Activated CD4-positive, alpha-beta T cell treated with anti-CD3 and anti-CD28 coated beads for 1 hour (primary cell): Measurements from ENCODE around the gene IGSF21.

ENCODE experiments used
- DNase-seq: peaks from one replicate; pipeline ENCODE4 v3.0.0-alpha.2; 2020

The IGSF21 gene

GRCh38 chr1:18107369-18108298 is at the start of gene IGSF21:
TSS of gene IGSF21 (plus strand) at chr1:18107798. CDS start at chr1:18108129, 331 bp downstream.
- DNase-seq: no peak

DNA sequence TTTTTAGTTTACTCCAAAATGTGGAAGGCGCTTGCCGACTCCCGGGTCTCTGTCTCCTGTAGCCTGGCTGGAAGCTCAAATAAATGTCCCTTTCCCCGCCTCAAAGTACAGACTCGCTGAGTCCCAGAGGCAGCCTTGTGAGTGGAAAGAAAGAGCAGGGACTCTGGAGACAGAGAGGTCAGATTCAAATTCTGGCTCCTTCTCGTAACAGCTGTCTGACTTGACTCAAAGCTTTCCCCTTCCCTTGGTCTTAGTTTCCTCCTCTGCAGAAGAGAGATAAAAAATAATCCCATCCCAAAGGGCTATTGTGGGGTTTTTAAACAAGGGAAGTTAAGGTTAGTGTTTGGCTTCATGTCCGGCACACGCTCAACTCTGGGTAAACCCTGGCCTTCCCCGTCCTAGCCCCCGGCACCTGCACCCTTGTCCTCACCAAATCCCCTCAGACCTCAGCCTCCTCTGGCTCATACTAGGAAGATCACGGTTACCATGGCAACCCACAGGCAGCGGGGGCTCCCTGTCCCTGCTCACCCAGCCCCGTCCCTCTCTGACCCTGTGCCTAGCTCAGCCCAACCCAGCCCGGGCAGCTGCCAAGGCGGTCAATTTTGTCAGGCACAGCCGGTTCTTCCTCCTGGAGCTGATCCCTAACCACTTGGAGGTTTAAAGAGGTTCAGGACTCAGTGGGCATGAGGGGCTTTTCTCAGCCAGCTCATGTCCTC is 49.2 kb upstream of the IGSF21 start:
- no peak for DNase-seq

DNA sequence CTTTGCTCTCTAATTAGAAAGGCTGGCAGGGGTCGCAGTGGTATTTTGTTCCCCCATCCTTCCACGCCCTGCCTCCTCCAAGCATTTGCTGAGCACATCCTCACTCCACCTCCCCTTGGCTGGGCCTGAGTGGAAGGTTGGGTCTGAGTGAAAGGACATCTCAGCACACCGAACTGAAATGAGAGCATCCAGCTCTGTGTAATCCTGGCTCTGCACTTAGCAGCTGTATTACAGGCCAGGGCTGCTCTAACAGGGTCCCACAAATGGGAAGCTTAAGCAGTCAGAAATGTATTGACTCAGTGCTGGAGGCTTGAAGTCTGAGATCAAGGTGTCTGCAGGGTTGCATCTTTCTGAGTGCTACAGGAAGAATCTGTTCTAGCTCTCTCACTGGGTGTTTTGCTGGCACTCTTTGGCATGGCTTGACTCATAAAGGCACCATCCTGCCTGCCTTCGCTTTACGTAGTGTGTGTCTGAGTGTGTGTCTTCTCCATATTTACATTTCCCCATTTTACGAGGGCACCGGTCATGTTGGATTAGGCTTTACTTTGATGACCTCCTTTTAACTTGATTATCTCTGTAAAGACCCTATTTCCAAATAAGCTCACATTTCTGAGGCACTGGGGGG is 48.5 kb upstream of the IGSF21 start:
- no peak for DNase-seq

- DNase-seq: no peak
These were observed 47.2 kb upstream of the IGSF21 start for GRCh38 chr1:18060366-18060765.

GRCh38 chr1:18062185-18062584 is 45.4 kb upstream of the IGSF21 start:
- DNase-seq: no peak

DNA sequence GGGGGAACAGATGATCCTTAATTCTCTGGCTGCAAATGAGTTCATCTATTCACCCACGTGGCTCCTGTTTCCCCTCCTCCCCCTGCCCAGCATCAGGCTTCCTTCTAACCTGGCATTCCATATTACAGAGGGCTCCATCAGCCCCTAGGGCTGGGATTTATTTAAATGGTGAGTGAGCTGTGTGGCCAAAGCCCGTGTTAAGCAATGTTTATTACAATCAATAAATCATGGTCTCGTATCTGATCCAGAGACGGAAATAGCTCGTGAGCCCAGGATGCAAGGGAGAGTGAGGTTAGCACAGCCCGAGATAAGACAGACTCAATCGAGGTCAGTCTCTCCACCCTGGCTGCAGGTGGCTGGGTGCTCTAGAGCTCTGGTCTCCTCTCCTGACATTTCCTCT is 43.1 kb upstream of the IGSF21 start:
- no peak for DNase-seq

DNA sequence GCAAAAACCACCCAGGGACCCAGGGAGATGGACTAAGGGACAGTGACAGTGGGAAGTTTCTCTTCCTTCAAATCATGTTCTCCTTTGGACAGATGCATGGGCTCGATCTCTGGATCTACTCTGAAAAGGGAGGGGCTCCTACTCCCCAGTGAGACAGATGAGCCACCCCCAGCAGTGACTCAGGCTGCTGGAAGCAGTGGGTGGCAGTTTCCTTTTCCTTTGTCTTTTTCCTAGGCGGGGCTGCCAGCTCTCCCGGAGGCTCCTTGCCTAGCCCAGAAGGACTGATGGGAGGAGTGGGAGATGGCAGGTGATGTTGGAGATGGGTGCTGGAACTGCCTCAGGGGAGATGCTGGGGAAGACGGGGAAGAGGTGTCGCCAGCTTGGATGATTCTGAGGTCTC is 41.0 kb upstream of the IGSF21 start:
- no peak for DNase-seq

- DNase-seq: no peak
These were observed 37.7 kb upstream of the IGSF21 start for GRCh38 chr1:18069903-18070302.

DNA sequence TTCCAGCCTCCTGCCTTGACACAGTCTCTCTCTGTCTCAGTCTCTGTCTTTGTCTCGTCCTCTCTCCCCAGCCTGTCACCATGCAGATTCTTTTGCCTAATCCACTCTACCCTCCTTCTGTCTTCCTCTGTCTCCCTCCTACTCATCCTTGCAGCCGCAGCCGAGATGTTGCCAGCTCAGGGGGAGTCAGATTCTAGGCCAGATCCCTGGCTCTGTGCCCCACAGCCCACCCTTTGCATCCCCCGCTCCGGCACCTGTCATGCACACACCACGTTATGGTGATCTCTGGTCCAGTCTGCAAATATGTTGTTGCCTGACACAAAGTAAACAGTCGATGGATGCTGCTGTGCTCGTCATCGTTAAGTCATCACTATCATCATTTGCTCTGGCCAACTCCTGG is 35.5 kb upstream of the IGSF21 start:
- DNase-seq: no peak

- no peak for DNase-seq
These were observed 34.4 kb upstream of the IGSF21 start for GRCh38 chr1:18073066-18073642.

- DNase-seq: no peak
These were observed 29.9 kb upstream of the IGSF21 start for GRCh38 chr1:18077657-18078215.

- DNase-seq: no peak
These were observed 27.5 kb upstream of the IGSF21 start for GRCh38 chr1:18079941-18080735.

DNA sequence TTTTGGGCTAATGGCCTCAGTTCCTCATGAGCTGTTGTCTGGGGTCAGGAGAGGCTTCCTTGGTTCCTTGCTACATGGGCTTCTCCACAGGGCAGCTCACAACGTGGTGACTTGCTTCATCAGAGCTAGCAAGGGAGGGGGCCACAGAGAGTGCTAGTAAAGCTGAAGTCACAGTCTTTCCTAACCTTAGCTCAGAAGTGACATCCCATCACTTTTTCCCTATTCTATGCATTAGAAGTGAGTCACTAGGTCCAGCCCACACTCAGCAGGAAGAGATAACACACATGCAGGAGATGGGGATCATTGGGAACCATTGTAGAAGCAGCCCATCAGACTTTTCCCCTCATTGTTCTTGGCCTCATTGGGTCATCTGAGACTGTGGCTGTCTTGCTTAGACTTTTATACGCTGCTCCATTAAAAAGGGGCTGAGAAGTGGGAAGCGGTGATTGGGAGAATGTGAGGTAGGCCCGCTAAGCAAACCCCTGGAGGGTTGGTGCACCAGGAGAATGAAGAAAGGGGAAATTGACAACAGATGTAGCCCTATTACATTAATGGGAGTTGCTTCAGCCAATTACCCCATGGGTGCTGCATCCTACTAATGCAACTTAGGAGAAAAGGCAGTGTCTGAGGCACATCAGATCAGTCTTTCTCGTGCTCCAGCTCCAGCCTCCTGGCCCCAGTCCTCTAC is 22.1 kb upstream of the IGSF21 start:
- DNase-seq: no peak

DNA sequence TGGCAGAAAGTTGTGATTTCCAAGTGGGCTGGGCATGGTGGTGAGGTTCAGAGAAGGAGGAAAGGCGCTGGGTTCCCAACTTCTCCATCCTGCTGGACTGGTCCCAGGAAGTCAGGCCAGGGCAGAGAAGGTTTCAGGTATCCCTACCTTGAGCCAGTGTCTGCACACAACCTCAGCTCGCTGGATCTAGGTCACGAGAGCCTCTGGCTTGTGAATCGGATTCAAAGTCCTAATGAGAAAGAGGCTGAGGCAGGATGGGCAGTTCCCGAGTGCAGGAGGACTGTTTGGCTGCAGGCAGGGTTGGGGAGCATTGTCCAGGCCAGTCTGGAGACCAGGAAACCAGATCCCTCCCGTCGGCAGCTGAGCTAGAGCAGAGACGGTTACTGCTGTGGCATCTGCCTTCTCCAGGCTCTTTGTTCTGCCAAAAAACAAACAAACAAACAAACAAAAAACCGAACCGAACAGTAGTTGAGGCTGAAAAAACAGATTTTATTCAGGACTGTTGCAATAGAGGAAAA is 19.5 kb upstream of the IGSF21 start:
- DNase-seq: no peak

- DNase-seq: no peak
These were observed 18.1 kb upstream of the IGSF21 start for GRCh38 chr1:18089488-18089887.

GRCh38 chr1:18090636-18091035 is 17.0 kb upstream of the IGSF21 start:
- no peak for DNase-seq

DNA sequence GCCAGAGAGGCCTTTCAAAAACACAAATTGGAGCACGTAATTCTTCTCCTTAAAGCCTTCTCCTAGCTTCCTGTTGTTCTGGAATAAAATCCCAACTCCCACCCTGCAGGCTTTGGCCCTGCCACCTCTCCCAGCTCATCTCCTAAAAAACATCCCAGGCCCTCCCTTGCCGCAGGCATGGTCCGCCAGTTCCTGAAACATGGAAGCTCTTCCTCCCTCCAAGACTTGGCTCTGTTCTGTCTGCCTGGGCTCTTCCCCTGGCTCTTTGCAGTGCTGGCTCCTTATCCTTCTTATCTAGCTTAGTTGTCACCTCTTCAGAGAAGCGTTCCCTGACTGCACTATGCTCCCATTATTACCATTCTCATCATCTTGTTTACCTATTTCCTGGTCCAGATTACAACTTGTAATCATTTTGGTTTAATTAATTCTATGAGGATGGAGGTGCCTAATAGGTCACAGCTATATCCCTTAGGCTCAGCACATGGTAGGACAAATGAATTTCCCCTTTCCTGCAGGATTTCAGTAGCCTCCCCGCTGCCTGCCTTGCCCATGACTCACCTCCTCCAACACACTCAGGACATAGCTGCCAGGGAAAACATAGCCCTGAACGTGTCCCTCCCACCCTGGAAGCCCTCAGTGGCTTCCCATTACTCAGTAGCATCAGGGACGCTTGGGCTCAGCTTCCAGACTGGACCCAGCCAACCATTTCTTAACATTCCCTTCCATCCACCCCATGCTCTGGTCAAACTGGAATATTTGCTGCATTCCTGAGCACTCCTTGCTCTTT is 15.7 kb upstream of the IGSF21 start:
- DNase-seq: no peak

DNA sequence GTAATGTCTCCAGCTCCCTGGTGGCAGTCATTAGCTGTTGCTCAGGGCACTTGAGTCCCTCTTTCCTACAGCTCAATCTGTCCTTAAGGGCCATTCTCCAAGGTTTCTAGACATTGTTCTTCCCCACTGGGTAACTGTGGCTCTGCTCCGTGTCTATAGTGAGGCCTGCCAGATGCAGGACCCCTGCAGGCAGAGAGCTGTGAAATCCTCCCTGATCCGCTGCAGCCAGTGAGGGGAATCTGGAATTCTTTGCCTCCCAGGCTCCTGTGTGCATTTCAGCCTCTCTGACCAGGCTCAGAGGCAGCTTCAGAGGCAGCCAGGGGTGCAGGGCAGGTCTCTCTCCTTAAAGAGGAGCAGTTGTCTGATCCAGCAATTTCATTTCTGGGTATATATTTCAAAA is 14.4 kb upstream of the IGSF21 start:
- no peak for DNase-seq

DNA sequence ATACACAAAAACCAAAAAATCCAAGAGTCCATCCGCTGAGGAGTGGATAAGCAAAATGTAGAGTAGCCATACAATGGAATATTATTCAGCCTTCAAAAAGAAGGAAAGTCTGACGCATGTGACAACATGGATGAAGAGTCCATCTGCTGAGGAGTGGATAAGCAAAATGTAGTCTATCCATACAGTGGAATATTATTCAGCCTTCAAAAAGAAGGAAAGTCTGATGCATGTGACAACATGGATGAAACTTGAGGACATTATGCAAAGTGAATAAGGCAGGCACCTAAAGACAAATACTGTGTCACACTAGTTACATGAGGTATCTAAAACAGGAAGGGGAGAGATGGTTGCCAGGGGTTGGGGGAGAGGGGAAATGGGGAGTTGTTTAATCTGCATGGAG is 14.0 kb upstream of the IGSF21 start:
- DNase-seq: no peak

- DNase-seq: no peak
These were observed 13.5 kb upstream of the IGSF21 start for GRCh38 chr1:18094096-18094495.
